NCI-H510A treated with DMSO at 0.1 percent for 48 hours (cell line): ENCODE results near the gene LRP4.
"Not testable (repeated sequence)": the region's sequence is repeated elsewhere in the genome, so short reads cannot be mapped to it uniquely, and the experiment has no call there.

Source experiments
- DNase-seq: peaks from one replicate; lab custom pipeline; 2025; lab: John Stamatoyannopoulos, UW

The LRP4 gene

GRCh38 chr11:46918083-46918787 is at the start of gene LRP4:
Gene LRP4, minus strand, starts transcription at chr11:46918550. Its CDS starts 171 bp downstream, at chr11:46918379.
- DNase-seq: no peak

GRCh38 chr11:46967962-46968361 is 49.6 kb upstream of the LRP4 start:
- no peak for DNase-seq

- DNase-seq: no peak
Measured at GRCh38 chr11:46966773-46967172, 48.4 kb upstream of the LRP4 start.

DNA sequence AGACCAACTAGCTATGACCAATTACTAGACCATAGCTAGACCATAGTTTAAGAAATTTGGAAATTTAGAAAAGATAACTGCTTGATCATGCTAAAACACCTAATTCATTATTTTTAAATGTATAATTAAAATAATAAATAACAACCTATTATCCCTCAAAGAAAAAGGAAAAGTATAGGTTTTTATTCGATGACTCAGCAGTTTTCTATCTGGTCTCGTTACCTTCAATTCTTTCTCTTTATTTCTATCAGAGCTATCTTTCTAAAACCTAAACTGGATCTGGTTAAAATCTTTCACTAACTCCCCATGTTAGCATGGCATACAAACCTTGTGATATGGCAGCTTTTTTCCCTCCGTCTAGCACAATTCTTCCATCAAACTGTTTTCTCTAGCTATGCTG is 45.5 kb upstream of the LRP4 start:
- no peak for DNase-seq

- not testable (repeated sequence) for DNase-seq
Measured at GRCh38 chr11:46961886-46962285, 43.5 kb upstream of the LRP4 start.

DNA sequence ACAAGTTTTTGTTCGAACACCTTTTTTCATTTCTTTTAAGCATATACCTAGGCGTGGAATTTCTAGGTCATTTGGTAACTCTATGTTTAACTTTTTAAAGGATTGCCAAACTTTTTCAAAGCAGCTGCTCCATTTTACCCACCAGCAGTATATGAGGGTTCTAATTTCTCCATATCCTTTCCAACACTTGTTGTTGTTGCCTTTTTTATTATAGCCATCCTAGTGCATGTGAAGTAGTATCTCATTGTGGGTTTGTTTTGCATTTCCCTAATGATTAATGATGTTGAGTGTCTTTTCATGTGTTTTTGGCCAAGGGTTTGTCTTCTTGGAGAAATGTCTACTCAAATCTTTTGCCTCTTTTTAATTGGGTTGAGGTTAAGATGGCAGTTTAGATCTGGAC is 42.7 kb upstream of the LRP4 start:
- DNase-seq: no peak

DNA sequence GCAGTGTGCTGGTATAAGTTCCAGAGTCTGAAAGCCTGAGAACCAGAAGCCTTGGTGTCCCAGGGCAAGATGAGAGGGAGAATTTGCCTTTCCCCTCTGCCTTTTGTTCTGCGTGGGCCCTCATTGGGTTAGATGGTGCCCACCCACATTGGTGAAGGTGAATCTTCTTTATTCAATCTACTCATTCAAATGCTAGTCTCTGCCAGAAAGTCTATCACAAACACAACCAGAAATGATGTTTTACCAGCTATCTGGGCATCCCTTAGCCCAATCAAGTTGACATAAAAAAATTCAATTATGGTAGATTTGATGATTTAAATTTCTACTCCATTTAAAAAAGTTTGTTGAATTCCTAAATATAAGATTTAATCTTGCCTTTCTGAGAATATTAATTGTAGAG is 40.4 kb upstream of the LRP4 start:
- DNase-seq: no peak

DNA sequence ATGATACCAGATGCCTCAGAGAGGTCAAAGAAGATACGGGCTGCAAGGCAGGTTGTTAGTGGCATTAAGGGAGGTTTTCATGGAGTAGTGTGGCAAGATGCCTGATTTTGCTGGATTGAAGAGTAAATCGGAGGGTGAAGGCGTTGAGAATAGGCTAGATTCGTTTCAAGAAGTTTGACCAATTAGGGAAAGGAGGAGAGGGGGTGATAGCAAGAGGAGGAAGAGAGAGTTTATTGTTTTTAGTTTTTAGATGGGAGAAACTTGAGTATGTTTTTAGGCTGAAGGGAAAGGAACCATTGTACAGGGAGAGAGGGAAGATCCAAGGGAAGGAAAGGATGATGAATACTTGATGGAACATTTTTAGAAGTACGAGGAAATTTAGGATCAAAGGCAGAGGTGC is 34.7 kb upstream of the LRP4 start:
- no peak for DNase-seq

DNA sequence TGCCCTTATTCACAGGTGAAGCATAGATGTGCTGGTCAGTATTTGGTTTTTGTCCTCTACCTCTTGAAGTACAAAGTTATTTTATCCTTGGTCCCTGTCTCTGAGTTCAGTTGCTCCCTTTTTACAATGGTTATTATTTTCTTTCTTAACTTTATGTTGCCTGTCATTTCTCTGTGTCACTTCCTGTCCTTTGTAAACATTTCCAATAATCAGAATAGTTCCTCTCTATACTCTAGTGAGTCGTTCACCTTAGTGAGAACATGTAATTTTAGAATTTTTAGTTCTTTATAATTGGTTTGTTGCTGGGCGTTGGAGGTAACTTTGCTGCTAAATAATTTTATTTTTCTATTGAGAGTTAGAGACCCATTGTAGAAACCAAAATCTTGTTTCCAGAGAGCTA is 34.2 kb upstream of the LRP4 start:
- no peak for DNase-seq

DNA sequence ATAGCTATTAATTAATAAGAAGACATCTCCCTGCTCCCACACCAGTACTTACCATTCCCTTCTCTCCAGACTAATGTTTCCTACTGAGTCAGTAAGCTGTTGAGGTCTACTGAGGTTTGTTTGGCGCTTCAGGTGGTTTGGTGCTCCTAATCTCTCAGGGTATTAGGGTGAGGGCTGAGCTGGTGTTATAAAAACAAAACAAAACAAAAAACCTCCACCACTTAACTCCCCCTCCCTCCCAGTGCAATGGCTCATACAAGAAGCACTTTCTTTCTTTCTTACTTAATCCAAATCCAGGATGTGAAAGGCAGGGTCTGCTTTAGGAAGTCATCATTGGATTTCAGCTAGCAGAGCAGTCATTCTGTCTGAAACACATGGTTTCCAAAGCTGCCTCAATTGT is 33.5 kb upstream of the LRP4 start:
- DNase-seq: no peak

DNA sequence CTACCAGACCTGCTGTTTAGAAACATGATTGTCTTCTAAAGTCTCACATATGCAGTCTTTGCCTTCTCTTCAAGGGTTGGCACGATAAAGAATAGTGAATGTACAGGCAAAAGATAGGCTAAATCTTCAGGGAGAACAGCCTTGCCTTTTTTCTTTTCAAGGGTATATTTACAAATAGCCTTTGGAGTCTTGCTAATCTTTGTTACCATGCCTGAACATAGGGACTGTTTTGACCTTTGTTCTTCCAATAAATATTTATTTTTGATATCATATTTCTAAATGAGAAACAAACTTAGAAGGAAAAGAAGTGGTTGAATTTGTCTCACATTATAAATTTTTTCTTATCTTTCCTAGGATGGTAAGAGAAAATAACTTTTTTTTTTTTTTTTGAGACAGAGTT is 30.9 kb upstream of the LRP4 start:
- DNase-seq: no peak

GRCh38 chr11:46948378-46949131 is 30.2 kb upstream of the LRP4 start:
- DNase-seq: no peak

DNA sequence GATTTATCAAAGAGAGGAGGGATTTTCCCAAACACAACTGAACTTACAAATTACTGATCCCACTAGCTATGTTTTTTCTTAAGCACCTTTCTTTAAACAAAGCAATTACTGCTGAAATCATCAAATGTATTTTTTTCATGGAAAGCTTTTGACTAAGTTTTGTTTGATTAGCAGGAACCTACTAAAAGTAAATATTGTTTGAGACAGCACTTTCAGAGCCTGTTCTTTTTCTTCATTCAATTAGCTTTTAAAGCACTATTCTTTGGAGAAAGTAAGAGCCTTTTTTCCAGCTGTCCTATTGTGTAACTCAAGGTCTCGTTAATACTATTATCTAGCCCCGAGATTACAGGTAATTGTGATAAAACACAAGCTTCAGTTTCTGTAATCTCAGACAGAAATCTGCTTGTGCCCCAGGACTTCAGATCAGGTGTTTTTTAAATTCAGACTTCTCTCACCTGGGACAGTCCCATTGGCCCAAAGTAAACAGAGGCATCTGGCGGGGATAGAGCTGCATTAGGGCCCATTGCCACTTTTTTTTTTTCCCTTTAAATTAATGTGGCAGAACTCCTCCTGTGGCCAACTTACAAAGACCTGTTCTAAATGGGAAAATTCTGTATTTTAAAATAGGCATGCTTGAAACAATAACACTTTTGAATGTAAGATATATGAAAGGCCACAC is 29.2 kb upstream of the LRP4 start:
- DNase-seq: no peak

DNA sequence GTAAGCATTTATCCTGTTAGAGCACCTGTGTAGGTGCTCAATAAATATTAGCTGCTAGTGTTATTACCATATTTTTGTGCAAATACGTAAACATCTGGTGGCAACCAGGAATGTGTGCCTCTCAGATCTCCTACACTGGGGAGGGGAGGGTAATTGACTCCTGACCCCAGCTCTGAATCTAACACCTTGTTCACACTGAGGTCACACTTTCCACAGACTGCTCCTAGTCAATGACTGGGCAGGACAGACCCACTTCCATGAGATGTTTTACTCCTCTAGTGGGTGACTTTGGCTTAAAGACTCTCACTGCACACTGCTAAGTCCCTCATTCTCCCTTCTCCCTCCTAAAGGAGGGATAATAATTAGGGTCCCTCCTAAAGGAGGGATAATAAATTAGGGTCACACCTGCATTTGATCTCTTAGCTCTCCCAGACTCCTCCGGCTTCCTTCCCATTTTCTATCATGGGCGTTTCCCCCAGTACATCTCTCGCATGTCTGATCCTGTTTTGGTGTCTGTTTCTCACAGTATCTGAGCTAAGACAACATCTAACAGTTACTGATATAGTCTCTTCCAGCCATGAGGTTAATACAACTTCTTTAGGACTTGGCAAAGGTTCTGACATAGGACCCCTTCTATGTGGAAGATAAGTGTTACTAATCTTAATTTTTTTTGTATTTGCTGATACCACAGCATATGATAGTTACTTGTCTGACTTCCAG is 26.2 kb upstream of the LRP4 start:
- no peak for DNase-seq

- no peak for DNase-seq
Measured at GRCh38 chr11:46942172-46942571, 23.8 kb upstream of the LRP4 start.

- DNase-seq: peak; percentile 36
Measured at GRCh38 chr11:46936138-46937110, 18.1 kb upstream of the LRP4 start, which contains the start of gene CSTPP1. Gene CSTPP1, plus strand, starts transcription at chr11:46936761. Its CDS starts 45 bp downstream, at chr11:46936806.

GRCh38 chr11:46930089-46930488 is 11.7 kb upstream of the LRP4 start:
- no peak for DNase-seq

DNA sequence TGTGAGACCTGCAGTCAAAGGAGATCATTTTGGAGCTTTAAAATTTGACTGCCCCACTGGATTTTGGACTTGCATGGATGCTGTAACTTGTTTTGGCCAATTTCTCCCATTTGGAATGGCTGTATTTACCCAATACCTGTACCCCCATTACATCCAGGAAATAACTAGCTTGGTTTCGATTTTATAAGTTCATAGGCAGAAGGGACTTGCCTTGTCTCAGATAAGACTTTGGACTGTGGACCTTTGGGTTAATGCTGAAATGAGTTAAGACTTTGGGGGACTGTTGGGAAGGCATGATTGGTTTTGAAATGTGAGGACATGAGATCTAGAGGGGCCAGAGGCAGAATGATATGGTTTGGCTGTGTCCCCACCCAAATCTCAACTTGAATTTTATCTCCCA is 10.4 kb upstream of the LRP4 start:
- DNase-seq: not testable (repeated sequence)

DNA sequence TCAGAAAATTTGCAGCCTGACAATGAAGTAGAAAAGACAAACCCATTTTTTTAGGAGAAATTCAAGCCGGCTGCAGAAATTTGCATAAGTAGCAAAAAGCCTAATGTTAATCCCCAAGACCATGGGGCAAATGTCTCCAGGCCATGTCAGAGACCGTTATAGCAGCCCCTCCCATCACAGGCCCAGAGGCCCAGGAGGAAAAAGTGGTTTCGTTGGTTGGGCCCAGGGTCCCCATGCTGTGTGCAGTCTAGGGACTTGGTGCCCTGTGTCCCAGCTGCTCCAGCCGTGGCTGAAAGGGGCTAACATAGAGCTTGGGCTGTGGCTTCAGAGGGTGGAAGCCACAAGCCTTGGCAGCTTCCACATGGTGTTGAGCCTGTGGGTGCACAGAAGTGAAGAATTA is 9.6 kb upstream of the LRP4 start:
- not testable (repeated sequence) for DNase-seq

GRCh38 chr11:46920755-46921154 is 2.4 kb upstream of the LRP4 start:
- no peak for DNase-seq
